NCI-H146 treated with DMSO at 0.1 percent for 48 hours (cell line): Measurements from ENCODE around the gene CROT.

Experiments
- DNase-seq: peaks from one replicate; lab custom pipeline; 2025; ENCODE audit not compliant: unreplicated experiment; lab: John Stamatoyannopoulos, UW

The CROT gene

GRCh38 chr7:87345166-87345927 lies at the start of gene CROT:
TSS of gene CROT (plus strand) at chr7:87345664. CDS start at chr7:87349069, 3,405 bp downstream.
- DNase-seq: peak; percentile 91

DNA sequence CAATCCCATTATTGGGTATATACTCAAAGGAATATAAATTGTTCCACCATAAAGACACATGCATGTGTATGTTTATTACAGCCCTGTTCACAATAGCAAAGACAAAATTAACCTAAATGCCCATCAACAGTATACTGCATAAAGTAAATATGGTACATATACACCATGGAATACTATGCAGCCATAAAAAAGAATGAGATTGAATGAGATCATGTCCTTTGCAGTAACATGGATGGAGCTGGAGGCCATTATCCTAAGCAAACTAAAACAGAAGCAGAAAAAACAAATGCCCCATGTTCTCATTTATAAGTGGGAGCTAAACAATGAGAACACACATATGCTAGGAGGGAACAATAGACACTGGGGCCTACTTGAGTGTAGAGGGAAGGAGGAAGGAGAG lies 44.7 kb upstream of the CROT start:
- no peak for DNase-seq

DNA sequence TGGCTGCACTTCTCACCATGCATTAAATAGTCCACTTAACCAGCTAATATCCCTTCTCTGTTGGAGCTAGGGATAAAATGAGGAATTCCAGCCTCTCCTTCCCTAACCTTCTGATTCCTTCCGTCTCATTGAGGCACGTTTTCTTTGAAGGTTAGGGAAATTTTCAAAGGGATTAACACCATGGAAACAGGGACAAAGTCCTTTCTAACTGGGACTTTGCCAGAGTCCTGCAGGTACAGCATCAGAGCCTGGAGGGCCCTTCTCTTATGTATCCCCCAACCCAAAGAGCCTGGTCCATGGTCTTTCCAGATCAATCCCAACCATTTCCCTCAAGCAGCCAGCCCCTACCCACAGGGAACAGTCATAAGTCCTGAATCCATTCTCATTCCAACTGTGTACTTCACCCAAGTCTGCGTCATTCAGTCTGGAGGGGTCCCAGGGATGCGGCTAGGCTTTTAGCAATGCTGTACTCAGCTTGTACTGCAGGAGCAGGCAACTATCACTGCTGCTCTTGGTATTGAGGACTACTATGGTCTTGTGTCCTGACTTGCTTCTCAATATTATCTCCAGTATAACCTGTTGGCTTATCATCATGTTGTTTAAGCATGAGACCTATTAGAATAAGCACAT lies 34.6 kb upstream of the CROT start:
- no peak for DNase-seq

DNA sequence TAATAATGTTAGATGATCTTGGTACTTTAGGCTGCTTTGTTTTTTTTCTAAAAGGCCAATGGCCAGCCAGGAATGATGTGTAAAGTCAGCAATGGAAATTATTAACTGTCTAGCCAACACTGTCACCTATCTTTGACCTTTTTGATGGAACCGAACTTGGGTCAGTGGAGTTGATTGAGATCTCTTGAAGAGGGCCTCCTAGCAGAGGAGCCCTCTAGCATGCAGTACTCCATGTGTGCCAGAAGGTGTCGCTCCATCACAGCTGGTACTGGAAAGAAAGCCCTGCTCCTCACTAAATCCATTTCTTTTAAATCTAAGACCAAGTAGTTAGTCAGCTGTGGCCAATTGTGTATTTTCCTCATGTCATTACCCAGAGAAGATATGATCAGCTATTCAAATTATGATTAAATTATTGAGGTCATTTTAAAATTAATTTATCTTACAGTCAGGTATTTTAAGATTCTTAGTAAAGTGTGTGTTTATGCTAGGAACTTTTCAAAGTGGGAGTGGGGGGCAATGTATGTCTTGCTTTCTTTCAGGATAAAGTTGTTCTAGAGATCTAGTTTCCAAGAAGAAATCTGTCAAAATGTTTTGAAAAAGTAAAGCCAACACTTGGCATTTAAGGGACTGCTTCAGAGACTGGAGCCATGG lies 33.1 kb upstream of the CROT start:
- DNase-seq: peak; percentile 69

- no peak for DNase-seq
Observed at GRCh38 chr7:87316097-87316700, 29.3 kb upstream of the CROT start.

DNA sequence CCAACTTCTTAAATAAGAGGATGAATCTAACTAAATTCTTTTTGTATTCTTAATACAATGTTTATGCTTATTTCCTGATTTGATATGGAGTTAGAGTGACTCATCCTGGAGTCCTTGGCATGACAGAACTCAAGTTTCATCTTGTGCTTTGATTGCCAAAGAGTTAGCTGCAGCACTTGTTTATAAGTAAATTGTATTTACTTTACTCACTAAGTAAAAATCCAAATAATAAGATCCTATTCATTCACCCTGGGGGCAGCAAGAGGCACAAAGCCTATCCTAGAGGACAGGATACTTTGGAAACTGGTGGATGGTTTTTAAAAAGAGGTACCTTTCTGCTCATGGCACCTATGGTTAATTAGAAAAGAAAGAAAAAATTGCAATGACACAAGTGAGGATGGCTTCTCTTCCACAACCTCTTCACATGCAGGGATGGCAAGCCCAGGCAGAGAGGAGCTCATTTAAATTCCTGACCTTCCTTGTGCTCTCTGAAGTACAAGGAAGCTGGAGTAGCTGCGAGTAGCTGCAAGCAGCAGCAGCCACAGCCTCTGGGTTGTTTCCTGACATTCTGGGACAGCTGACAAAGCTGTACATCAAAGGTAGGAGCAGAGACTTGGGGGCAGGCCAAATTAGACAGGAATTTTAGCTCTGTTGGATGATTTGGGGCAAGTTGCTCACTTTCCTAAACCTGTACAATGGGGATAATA lies 28.5 kb upstream of the CROT start:
- DNase-seq: no peak

DNA sequence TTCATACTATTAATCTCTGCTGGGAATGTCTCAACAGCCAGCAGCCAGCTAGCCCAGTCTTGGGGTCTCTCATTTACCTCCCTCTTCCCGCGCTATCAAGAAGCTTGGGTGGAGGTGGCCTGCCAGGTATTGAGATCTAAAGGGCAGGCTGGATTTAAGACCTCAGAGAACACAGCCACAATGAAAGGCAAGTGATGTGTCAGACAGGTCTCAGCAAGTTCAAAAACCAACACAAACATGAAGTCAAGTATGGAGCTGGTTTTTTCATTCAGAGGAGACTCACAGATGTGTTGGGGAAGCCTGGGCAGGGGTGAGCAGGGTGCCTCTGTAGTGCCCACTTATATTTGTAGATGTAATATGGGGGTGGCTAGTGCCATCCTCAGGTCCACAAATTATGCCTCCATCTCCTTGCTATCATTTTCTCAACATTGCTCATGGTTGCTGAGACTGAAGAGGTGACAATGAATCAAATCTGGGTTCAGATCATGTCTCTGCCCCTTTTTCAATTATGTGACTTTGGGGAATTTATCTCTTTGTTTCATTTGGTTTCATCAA lies 27.7 kb upstream of the CROT start:
- no peak for DNase-seq

DNA sequence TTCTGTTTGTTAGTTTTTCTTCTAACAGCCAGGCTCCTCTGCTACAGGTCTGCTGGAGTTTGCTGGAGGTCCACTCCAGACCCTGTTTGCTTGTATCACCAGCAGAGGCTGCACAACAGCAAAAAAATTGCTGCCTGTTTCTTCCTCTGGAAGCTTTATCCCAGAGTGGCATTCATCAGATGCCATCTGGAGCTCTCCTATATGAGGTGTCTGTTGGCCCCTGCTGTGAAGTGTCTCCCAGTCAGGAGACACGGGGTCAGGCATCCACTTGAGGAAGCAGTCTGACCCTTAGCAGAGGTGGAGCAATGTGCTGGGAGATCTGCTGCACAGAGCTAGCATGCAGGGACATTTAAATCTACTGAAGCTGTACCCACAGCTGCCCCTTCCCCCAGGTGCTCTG lies 26.7 kb upstream of the CROT start:
- DNase-seq: peak; percentile 83

GRCh38 chr7:87319154-87319581 lies 26.3 kb upstream of the CROT start:
- DNase-seq: peak; percentile 83

GRCh38 chr7:87322912-87323311 lies 22.6 kb upstream of the CROT start:
- DNase-seq: no peak

GRCh38 chr7:87325576-87326370 lies 19.7 kb upstream of the CROT start:
- DNase-seq: no peak

- no peak for DNase-seq
Observed at GRCh38 chr7:87328281-87328680, 17.2 kb upstream of the CROT start.

DNA sequence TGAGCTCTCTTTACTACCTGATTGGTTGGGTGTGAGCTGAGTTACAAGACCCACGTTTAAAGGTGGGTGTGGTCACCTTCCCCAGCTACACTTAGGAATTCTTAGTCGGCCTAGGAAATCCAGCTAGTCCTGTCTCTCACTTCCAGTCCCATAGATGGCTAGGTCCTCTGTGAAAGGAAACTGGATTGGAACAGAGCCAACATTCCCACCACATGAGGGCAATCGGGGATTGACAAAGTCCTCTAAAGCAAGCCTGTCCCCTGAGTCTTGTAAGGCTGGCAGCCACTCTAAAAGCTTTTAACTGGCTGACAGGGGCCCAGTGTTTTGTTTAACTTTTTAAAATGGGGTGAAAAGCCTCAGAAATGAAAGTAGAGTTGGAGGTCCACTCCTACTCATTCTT lies 15.1 kb upstream of the CROT start:
- no peak for DNase-seq

- no peak for DNase-seq
Observed at GRCh38 chr7:87330942-87331341, 14.5 kb upstream of the CROT start.

DNA sequence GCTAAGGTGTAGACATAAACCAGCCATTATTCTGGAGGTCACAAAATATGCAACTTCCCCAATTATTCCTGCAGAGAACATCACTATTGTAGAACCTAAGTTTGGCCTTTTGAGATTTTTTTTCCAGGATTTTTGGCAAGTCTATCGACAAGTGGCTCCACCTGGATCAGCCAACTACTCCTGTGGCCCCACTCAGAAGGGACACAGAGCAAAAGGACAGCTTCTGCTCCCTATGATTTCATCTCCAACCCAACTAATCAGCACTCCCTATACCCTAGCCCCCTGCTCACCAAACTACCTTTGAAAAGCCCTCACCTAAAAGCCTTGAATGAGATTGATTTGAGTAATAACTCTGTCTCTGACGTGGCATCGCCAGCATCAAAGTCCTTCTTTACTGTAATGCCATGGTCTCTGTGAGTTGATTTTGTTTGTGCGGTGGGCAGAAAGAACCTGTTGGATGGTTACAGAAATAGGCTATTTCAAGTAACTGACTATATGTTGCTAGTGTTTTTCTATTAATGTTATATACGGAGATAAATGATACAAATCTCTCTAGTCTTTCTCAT lies 13.7 kb upstream of the CROT start:
- no peak for DNase-seq

GRCh38 chr7:87332321-87332720 lies 13.1 kb upstream of the CROT start:
- no peak for DNase-seq

GRCh38 chr7:87336136-87336535 lies 9.3 kb upstream of the CROT start:
- DNase-seq: no peak

DNA sequence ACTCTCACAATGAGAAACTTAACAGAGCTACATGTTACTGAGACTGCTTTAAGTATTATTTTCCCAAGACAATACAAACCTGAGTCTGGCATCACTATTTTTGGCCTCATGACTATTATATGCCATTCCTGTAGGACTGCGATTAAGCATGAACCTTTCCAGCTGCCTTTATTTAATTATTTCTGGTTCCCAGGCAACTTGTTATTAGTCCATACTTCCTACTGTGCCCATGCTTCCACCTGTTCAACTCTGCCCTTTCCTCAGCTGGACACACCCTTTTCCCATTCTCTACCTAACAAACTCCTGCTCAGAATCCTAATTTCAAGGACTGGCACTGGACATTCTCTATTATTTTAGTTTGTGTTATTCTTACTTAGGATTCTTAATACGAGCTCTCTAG lies 8.1 kb upstream of the CROT start:
- peak; percentile 90 for DNase-seq

DNA sequence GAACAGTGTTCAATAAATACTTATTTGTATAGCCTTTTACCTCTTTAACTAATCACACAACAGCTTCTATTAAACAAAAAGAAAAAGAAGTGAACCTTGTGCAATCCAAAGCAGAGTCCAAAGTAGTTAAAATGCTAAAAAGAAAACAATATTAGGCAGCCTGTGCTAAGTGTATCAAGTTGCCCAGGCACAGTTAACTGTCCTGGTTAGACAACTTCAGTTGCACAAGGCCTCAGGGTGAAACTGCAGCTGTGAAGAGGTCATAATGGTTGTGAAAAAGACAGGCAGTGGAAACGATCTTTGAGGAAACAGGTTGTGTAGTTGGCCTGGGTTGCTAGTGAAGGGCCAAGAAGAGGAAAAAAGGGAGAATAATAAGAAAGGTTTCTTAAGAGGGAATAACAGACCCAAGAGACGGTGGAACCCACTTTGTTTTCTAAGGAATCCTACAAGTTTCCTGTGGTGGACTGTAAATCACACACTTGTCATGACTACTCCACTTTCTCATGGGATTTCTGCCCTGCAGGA lies 6.0 kb upstream of the CROT start:
- DNase-seq: no peak
